Measurements from ENCODE around the gene CAND1. TPM values are rescaled to one million over a fixed set of nuclear protein-coding genes. Genes with fewer than 3 reads are reported as not detected.

The CAND1 gene
- total RNA-seq, 1 experiment from 2014 or later = 155 TPM

- BruUV-seq (replicated peaks) = no TSS peak
- Histone ChIP-seq H3K4me1 (ENCODE audit: control insufficient read depth in 1 of 2, insufficient read depth in 2 of 2, low read length in 2 of 2) (no peaks in the 10 kb centered on the region), H4K20me1 (ENCODE audit: insufficient read depth) (no peaks in the 10 kb centered on the region), H3K9me3 (ENCODE audit: control insufficient read depth in 1 of 2, insufficient read depth in 1 of 2, low read depth in 1 of 2, low read length in 2 of 2) (no peaks in the 10 kb centered on the region), H3K9ac (ENCODE audit: low read length) (no peak overlapping the region), H3K27me3 (ENCODE audit: insufficient read depth, low read length) (no peaks in the 10 kb centered on the region), H3K9me2 (ENCODE audit: insufficient read depth) (no peaks in the 10 kb centered on the region), H2AFZ (ENCODE audit: low read depth, low read length, poor library complexity, severe bottlenecking) (no peak overlapping the region), H3K4me3 (replicated peaks in 1 of 2; ENCODE audit: low read depth in 1 of 2, low read length in 2 of 2) (no peak overlapping the region), H3K27ac (ENCODE audit: low read depth, low read length) (no peak overlapping the region), H3K79me2 (ENCODE audit: insufficient read depth, low read length) (no peaks in the 10 kb centered on the region), H3K4me2 (ENCODE audit: low read length) (no peak overlapping the region), H3K36me3 (ENCODE audit: control insufficient read depth in 1 of 2, insufficient read depth in 2 of 2, low read length in 2 of 2) (no peaks in the 10 kb centered on the region)
- ChIA-PET RAD21 (ENCODE audit: low non-redundant PET in 1 of 2, low total read pairs in 2 of 2, uncharacterized antibody in 2 of 2, unreplicated experiment in 2 of 2) (interaction anchor here (0.6 to 0.9 kb wide), 3 partner anchors 639 to 667 kb away, joined by 3 read pairs; no protein-coding TSS in a partner anchor), POLR2A (no interaction called here), CTCF (interaction anchor here (0.6 to 2.6 kb wide), 16 partner anchors 19 to 962 kb away, joined by 3 to 32 read pairs (median 4); partner anchors contain the start of gene CAND1)
- TF ChIP-seq CTCF (IDR thresholded peaks at IDR 0.05 in 2 of 3, conservative IDR thresholded peaks at IDR 0.05 in 1 of 3; ENCODE audit: borderline replicate concordance in 1 of 3, insufficient read depth in 1 of 3, low read depth in 2 of 3, low read length in 2 of 3) (peak; percentile 48 to 82 (median 67)), RAD21 (IDR thresholded peaks at IDR 0.05; ENCODE audit: low read depth) (peak; percentile 78), POLR2AphosphoS5 (IDR thresholded peaks at IDR 0.05; ENCODE audit: low read depth, low read length) (no peak), FOSL1 (IDR thresholded peaks at IDR 0.05; ENCODE audit: low read depth) (no peak), EGR1 (IDR thresholded peaks at IDR 0.05; ENCODE audit: low read depth) (no peak), ELF1 (IDR thresholded peaks at IDR 0.05; ENCODE audit: borderline replicate concordance, low read depth) (no peak), EZH2phosphoT487 (IDR thresholded peaks at IDR 0.05; ENCODE audit: borderline replicate concordance) (no peak)
- ATAC-seq (peak; percentile 73), DNase-seq (ENCODE audit: low read depth, low spot score) (peak; percentile 34)
- intact Hi-C loops (cut with micrococcal nuclease) = loop anchor here (1.0 to 2.0 kb wide), 6 partner anchors 60 to 961 kb away; no protein-coding TSS in a partner anchor
Observed at GRCh38 chr12:67355428-67356379, 86.5 kb downstream of the CAND1 start.
